Fibroblast of the aortic adventitia (primary cell): ENCODE data around the gene HJV. TPM values are rescaled to one million over a fixed set of nuclear protein-coding genes. Genes with fewer than 3 reads are reported as not detected.
"Not testable (repeated sequence)": the region's sequence is repeated elsewhere in the genome, so short reads cannot be mapped to it uniquely, and the experiment has no call there.

Experiments used
- DNase-seq: peaks from one replicate; pipeline ENCODE4 v3.0.0-alpha.2; 2010; ENCODE audit warnings: low read depth
- H3K4me3 ChIP-seq: 2 replicates; pipeline ENCODE4 v1.5.1; 2011; ENCODE audit warnings: low read depth, mild to moderate bottlenecking, control low read depth, low read length, moderate library complexity
- total RNA-seq: library from RNA; depleted of rRNA; stranded (reverse); fragments of >200 nt; gene quantifications from 2 replicates; pipeline ENCODE4 v1.2.3, GENCODE V29; 2012; ENCODE audit warnings: low replicate concordance
- TF ChIP-seq, protein P1 (sequence below): IDR thresholded peaks from 2 replicates; pipeline ENCODE4 v1.5.1; 2011; ENCODE audit warnings: mild to moderate bottlenecking, low read length, control low read depth, inconsistent platforms; ENCODE audit not compliant: insufficient read depth

The HJV gene
- total RNA-seq, 1 donor = not detected

DNA sequence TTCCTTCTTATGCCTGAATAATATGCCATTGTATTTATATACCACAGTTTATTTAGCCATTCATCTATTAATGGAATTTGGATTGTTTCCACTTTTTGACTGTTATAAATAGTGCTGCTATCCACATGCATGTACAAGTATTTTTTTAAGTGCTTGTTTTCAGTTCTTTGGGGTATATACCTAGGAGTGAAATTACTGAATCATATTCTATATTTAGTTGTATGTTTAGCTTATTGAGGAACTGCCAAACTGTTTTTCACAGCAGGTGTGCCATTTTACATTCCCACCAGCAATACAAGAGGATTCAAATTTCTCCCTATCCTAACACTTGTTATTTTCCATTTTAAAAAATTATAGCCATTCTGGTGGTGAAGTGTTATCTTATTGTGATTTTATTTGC, 7.6 kb upstream of the HJV start:
- TF ChIP-seq, protein P1, sequence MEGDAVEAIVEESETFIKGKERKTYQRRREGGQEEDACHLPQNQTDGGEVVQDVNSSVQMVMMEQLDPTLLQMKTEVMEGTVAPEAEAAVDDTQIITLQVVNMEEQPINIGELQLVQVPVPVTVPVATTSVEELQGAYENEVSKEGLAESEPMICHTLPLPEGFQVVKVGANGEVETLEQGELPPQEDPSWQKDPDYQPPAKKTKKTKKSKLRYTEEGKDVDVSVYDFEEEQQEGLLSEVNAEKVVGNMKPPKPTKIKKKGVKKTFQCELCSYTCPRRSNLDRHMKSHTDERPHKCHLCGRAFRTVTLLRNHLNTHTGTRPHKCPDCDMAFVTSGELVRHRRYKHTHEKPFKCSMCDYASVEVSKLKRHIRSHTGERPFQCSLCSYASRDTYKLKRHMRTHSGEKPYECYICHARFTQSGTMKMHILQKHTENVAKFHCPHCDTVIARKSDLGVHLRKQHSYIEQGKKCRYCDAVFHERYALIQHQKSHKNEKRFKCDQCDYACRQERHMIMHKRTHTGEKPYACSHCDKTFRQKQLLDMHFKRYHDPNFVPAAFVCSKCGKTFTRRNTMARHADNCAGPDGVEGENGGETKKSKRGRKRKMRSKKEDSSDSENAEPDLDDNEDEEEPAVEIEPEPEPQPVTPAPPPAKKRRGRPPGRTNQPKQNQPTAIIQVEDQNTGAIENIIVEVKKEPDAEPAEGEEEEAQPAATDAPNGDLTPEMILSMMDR = no peak
- no peak overlapping the region for H3K4me3 ChIP-seq
- DNase-seq = no peak

DNA sequence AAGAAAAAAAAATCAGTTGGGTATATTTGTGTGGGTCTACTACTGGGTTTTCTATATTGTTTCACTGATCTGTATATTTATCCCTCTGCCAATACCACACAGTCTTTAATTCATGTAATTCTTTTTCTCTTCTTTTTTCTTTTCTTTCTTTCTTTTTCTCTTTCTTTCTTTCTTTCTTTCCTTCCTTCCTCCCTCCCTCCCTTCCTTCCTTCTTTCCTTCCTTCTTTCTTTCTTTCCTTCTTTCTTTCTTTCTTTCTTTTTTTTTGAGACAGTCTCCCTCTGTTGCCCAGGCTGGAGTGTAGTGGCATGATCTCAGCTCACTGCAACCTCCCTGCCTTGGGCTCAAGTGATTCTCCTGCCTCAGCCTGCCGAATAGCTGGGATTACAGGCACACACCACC, 5.1 kb upstream of the HJV start:
- H3K4me3 ChIP-seq, DNase-seq: not testable (repeated sequence)

DNA sequence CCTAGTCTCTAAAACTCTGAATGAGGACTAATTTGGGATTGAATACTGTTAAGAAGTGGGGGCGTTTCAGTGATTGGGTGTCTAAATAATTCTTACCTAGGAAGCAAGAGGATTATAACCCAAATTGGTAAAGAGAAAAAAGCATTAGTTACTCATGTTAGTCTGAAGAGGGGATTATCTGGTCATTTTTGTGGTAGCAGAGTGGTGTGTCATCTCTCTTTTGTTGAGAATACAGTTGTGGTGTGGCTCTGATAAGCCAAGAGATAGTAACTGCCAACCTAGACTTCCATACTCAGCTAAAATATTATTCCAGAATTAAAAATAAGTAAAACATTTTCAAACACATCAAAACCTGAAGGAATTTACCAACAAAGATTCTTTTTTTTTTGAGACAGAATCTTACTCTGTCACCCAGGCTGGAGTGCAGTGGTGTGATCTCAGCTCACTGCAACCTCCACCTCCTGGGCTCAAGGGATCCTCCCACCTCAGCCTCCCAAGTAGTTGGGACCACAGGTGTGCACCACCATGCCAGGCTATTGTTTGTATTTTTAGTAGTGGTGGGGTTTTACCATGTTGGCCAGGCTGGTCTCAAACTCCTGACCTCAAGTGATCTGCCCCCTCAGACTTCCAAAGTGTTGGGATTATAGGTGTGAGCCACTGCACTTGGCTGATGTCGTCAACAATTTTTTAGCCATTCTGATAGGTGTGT, 4.4 kb upstream of the HJV start:
- not testable (repeated sequence) for H3K4me3 ChIP-seq, DNase-seq

DNA sequence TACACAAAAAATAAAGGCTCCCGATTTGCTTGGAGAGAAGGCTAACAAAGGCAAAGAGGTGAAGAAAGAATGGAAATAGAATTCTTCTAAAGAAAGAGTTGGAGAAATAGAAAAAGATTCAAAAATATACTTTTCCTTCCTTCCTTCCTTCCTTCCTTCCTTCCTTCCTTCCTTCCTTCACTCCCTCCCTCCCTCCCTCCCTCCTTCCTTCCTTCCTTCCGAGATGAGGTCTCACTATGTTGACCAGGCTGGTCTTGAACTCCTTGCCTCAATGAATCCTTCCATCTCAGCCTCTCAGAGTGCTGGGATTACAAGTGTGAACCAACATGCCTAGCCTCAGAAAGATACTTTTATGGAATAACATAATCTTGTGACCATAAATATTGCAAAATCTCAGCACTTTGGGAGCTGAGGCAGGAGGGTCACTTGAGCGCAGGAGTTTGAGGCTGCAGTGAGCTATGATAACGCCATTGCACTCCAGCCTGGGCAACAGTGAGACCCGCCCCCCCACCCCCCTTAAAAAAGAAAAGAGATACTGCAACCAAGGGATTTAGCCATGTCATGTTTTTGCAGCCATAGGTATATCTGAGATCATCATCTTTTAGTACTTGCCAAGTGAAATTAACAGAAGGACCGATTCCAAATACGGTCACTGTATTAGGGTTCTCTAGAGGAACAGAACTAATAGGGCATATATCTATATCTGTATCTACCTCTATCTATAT, 1.0 kb upstream of the HJV start:
- TF ChIP-seq, protein P1 = no peak
- no peak for DNase-seq
- H3K4me3 ChIP-seq = no peak overlapping the region

DNA sequence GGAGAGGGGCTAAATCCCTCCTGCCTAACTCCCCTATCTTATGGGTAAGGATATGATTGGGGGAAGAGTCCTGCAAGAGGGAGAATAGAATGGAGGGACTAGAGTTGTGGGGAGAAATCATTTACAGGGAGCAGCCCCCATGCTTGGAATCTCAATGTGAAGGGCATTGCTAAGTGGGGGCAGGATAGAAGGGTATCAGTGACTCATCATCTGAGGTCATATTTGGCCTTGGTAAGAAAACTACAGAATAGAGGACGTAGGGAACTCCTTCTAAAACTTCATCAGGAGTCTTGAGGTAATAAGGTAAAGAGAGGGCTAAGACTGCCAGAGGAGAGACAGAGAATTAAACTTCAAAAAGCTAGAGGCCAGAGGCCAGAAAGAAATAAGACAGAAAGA, 487 bp downstream of the HJV start:
- TF ChIP-seq, protein P1 = no peak
- no peak for DNase-seq
- H3K4me3 ChIP-seq = no peak overlapping the region

DNA sequence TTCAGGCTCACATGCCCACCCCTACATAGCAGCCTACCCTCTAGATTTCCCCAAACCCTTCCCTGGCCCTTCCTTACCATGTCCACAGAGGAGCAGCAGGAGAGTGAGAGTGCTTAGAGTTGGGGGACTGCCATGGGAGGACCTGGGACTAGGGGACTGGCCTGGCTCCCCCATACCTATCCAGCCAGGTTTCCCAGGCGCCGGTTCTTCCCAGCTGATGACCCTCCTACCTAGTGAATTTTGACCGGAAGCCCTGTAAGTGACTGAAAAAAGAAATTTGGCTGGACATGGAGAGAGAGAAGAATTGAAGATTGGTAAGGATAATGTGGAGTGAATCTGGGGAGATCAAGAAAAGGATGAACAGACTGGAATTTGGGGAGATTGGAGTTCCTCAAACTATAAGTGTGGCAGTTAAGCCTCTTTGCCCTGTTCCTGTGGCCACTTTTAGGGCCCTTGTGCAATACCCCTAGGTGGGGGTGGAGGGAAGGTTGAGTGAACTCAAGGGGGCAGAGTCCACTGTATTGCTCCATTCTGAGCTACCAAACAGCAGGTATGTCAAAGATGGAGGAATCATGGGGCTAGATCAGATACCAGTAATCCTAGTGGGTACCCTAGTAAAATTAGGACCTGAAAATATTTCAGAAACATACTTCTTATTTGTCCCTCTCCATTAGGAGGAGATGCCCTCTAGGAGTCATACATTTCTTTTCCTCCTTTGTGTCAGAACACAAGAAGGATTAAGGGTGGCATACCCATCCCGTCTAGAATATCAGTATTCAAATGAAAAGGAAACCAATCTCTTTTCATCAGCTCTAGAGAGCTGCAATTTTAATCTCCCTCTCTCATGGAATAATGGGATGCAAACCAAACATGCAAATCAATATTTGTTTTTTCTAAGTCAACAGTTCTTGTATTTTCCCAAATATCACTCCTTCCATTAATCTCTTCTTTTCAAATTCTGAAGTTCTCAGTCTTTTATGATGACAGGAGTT, 1.2 kb downstream of the HJV start:
- H3K4me3 ChIP-seq = no peak overlapping the region
- DNase-seq = no peak
- TF ChIP-seq, protein P1 = no peak

DNA sequence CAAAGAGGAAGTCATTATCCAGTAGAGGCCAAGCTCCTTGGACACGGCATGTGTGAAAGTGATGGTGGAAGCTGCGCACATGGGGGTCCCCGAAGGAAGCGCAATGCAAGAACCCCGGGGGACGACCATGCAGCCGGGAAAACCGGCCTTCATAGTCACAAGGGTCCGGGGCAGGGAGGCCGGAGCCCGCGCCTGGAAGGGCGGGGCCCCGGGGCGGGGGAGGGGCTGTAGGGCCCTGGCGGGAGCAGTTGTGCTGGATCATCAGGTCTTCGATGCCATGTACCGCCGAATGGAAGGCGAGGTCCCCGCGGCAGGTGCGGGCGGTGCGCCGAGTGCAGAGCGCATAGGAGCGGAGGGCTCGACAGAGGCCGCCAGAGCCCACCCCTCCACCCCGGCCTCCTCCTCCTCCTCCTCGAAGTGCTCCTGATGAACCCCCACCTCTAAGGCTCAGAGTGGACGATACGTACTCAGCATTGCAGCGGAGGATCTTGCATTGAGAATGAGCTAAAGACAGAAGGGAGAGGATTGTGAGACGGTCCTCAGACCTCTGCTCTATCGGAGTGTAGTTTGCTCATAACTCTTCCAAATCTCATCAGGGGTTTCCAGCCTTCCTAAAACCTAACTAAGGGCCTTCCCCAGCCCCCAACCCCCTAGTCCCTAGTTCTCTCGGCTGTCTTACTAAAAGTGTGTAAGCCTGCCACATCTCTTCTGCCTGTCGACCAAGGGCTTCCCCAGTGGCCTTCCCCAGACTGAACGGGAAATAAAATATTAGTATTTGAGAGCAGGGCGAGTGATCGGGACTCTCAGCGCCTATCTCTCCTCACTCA, 2.1 kb downstream of the HJV start:
- no peak overlapping the region for H3K4me3 ChIP-seq
- TF ChIP-seq, protein P1 = no peak
- DNase-seq = no peak
